ENCODE data around the gene GCKR. TPM values are rescaled to one million over a fixed set of nuclear protein-coding genes. Genes with fewer than 3 reads are reported as not detected.

GCKR gene
- total RNA-seq, 4 donors from 2014 or later, result 1.4 to 2.1 (median 1.5) TPM; not detected in 1

- TF ChIP-seq, protein P1, sequence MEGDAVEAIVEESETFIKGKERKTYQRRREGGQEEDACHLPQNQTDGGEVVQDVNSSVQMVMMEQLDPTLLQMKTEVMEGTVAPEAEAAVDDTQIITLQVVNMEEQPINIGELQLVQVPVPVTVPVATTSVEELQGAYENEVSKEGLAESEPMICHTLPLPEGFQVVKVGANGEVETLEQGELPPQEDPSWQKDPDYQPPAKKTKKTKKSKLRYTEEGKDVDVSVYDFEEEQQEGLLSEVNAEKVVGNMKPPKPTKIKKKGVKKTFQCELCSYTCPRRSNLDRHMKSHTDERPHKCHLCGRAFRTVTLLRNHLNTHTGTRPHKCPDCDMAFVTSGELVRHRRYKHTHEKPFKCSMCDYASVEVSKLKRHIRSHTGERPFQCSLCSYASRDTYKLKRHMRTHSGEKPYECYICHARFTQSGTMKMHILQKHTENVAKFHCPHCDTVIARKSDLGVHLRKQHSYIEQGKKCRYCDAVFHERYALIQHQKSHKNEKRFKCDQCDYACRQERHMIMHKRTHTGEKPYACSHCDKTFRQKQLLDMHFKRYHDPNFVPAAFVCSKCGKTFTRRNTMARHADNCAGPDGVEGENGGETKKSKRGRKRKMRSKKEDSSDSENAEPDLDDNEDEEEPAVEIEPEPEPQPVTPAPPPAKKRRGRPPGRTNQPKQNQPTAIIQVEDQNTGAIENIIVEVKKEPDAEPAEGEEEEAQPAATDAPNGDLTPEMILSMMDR (IDR thresholded peaks at IDR 0.05; ENCODE audit: low read depth), result no peak
Measured at GRCh38 chr2:27471961-27472360, 24.7 kb upstream of the GCKR start.

DNA sequence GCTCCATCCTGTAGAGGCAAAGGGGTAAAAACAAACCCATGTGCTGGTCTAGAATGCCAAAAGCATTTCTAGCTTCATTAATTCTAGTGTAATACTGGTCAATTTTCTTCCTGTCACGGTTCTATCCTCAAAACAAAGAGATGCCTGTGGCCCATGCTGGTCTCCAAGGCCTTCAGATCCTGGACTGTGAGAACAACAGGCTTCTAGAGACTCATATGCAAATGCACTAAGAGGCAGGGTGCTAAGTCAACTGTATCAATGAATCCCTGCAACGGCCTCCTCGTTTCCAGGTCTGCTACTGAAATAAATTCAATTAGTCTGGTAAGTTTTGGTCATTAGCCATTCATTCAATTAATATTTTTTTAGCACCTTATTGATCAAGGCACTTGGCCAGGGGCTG, 11.1 kb upstream of the GCKR start:
- TF ChIP-seq, protein P1 (IDR thresholded peaks at IDR 0.05; ENCODE audit: low read depth), result no peak

GRCh38 chr2:27489118-27489497, 7.5 kb upstream of the GCKR start:
- TF ChIP-seq, protein P1 (IDR thresholded peaks at IDR 0.05; ENCODE audit: low read depth), result no peak

DNA sequence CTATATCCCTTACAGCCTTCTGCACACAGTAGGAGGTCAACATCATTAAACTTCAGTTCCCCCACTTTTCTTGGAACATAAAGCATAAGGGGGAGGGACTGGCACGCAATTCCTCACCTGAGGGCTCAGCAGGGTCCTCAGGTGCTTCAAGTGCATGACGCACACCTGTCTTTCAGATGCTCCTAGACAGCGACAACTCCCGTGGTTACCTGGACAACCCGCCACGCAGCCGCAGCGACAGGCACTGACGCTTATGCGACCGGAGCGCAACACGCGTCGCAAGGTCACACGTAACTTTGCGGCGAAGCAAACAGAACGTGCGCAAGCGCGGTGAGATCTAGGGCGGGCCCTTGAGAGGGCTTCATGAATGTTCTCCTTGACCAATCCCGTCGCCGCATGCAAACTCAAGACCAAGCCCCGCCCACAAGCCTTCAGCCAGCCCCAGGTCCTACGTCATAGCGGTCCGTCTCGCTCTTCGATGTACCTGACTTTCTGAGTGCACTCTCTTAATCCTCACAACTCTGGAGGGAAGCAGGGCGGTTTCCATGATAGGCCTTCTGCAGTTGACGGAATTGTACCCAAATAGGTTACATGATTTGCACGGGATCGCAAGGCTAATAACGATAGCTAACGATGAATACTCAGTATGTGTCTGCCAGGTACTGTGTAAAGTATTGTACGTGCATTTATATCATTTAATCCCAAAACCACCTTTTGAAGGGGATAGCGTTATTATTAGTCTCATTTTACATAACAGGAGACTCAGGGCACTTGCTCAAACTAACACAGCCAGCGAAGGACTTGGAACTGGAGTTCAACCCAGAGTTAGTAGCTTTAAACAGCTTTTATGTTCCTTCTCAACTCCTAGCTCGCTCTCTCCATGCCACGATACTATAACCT, 6.9 kb upstream of the GCKR start, which contains the start of gene IFT172:
TSS of gene IFT172 (minus strand) at position 246 of the 900 bp plus-strand sequence. CDS start at position 156, 90 bp downstream.
- TF ChIP-seq, protein P1 (IDR thresholded peaks at IDR 0.05; ENCODE audit: low read depth), result no peak

DNA sequence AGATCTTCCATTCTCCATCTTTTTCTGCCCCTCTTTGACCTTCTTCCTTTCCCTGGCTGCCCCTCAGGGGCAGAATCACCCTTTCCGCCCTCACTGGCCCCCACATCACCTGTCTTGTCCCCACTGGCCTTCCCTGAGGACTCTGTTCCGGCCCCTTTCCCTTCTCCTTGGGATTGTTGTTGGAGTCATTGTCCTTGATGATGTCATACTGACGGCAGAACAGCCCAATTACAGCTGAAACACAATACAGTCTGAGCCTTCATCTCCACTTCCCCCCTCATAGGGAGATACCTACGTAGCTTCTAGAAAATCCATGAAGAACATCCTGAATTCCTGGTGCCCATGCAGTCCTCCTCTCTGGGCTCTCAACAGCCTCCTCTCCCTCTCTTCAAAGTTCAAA, 4.1 kb upstream of the GCKR start:
- TF ChIP-seq, protein P1 (IDR thresholded peaks at IDR 0.05; ENCODE audit: low read depth), result no peak

DNA sequence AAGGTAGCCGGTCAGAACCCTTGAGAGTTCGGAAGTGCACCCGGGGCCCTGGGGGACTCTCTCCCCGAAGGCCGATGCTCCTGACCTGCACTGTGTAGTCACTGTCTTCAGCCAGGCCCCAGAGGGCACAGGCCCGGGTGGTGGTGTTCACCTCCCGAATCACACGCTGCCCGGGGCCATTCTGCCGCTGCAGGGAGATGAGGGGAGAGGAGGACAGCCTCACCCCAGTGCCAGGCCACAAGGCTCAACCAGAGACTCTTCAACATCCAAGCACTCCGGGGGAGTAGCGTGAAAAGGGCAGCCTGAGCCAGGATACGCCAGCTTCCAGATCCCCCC, 2.7 kb upstream of the GCKR start:
- TF ChIP-seq, protein P1 (IDR thresholded peaks at IDR 0.05; ENCODE audit: low read depth), result no peak

GRCh38 chr2:27494284-27494943, 2.2 kb upstream of the GCKR start:
- TF ChIP-seq, protein P1 (IDR thresholded peaks at IDR 0.05; ENCODE audit: low read depth), result no peak
